IMR-90 (cell line): ENCODE measurements around the gene PTPN4. TPM values are rescaled to one million over a fixed set of nuclear protein-coding genes. Genes with fewer than 3 reads are reported as not detected.

ENCODE experiments used
- ATAC-seq: fragments of 200-7000 bp; cut with Tn5 transposase; 2 replicates; pipeline ENCODE4 v1.9.1; 2020; ENCODE audit warnings: low read depth, mild to moderate bottlenecking, moderate library complexity
- BruUV-seq: library from RNA; stranded (reverse); fragments of 400-500 nt; replicated peaks from 2 replicates; lab custom pipeline; 2021; lab: Mats Ljungman, UMichigan
- CTCF ChIA-PET: fragments of 300-600 bp; formaldehyde crosslinking; extraction: SDS; loops from one replicate; lab custom pipeline; 2021; ENCODE audit warnings: antibody characterized with exemption; lab: Yijun Ruan, JAX
- POLR2A ChIA-PET: fragments of 300-600 bp; sonication (Branson Sonifier 250); formaldehyde crosslinking; loops from one replicate; lab custom pipeline; 2022; ENCODE audit warnings: antibody characterized with exemption; ENCODE audit not compliant: unreplicated experiment; lab: Charles Lee
- DNase-seq: peaks from one replicate; pipeline ENCODE4 v3.0.0; 2013
- H2AFZ ChIP-seq: replicated peaks from 2 replicates; pipeline ENCODE3; 2013; ENCODE audit warnings: low read length, mild to moderate bottlenecking; ENCODE audit not compliant: poor library complexity
- H2AK5ac ChIP-seq: 2 replicates; pipeline ENCODE4 v1.6.1; 2013; ENCODE audit warnings: low read depth, low read length, inconsistent platforms
- H2AK9ac ChIP-seq: replicated peaks from 2 replicates; pipeline ENCODE3; 2013; ENCODE audit warnings: mild to moderate bottlenecking, low read depth, low read length, moderate library complexity; ENCODE audit not compliant: poor library complexity
- H2BK120ac ChIP-seq: 2 replicates; pipeline ENCODE4 v1.6.1; 2013; ENCODE audit warnings: low read depth, low read length, inconsistent platforms
- H2BK15ac ChIP-seq: 3 replicates; pipeline ENCODE4 v1.6.1; 2013; ENCODE audit warnings: low read depth, low read length, inconsistent platforms
- H2BK20ac ChIP-seq: 2 replicates; pipeline ENCODE4 v1.6.1; 2013; ENCODE audit warnings: low read depth, mild to moderate bottlenecking, inconsistent platforms, low read length, moderate library complexity
- H2BK5ac ChIP-seq: 2 replicates; pipeline ENCODE4 v1.6.1; 2013; ENCODE audit warnings: mild to moderate bottlenecking, low read depth, low read length, inconsistent platforms; ENCODE audit not compliant: poor library complexity, severe bottlenecking
- H3K14ac ChIP-seq: replicated peaks from 2 replicates; pipeline ENCODE4 v1.6.1; 2013; ENCODE audit warnings: low read depth, low read length, inconsistent platforms
- H3K18ac ChIP-seq: 2 replicates; pipeline ENCODE4 v1.6.1; 2013; ENCODE audit warnings: low read depth, low read length, control low read depth
- H3K23ac ChIP-seq: 2 replicates; pipeline ENCODE4 v1.6.1; 2013; ENCODE audit warnings: low read depth, low read length, inconsistent platforms
- H3K27ac ChIP-seq: 2 replicates; pipeline ENCODE4 v1.5.1; 2013; ENCODE audit warnings: mild to moderate bottlenecking, control low read depth, low read length; ENCODE audit not compliant: insufficient read depth
- H3K27me3 ChIP-seq: 2 replicates; pipeline ENCODE4 v1.6.1; 2013; ENCODE audit warnings: low read length; ENCODE audit not compliant: control insufficient read depth, insufficient read depth
- H3K36me3 ChIP-seq: 2 replicates; pipeline ENCODE4 v1.6.1; 2013; ENCODE audit warnings: low read length, mixed read lengths; ENCODE audit not compliant: control insufficient read depth, insufficient read depth
- H3K4ac ChIP-seq: 2 replicates; pipeline ENCODE4 v1.6.1; 2013; ENCODE audit warnings: low read depth, low read length, inconsistent platforms
- H3K4me1 ChIP-seq: 2 replicates; pipeline ENCODE4 v1.6.1; 2013; ENCODE audit warnings: low read length, mixed read lengths; ENCODE audit not compliant: control insufficient read depth, insufficient read depth
- H3K4me2 ChIP-seq: 2 replicates; pipeline ENCODE4 v1.6.1; 2013; ENCODE audit warnings: low read depth, mild to moderate bottlenecking, control low read depth, low read length, moderate library complexity
- H3K4me3 ChIP-seq: 2 replicates; pipeline ENCODE4 v1.5.1; 2013; ENCODE audit warnings: low read depth, mild to moderate bottlenecking, control low read depth, low read length, moderate library complexity; ENCODE audit not compliant: insufficient read depth
- H3K56ac ChIP-seq: 2 replicates; pipeline ENCODE4 v1.6.1; 2013; ENCODE audit warnings: low read length, inconsistent platforms; ENCODE audit not compliant: insufficient read depth; ENCODE audit errors: extremely low read depth
- H3K79me1 ChIP-seq, 2 experiments: 2 replicates each; pipeline ENCODE4 v1.6.1; 2013; ENCODE audit warnings: low read length in 2 of 2, inconsistent platforms in 1 of 2, low read depth in 1 of 2
- H3K9ac ChIP-seq: 2 replicates; pipeline ENCODE4 v1.6.1; 2013; ENCODE audit warnings: low read depth, low read length, control low read depth
- H3K9me1 ChIP-seq: 2 replicates; pipeline ENCODE4 v1.6.1; 2013; ENCODE audit warnings: low read length, inconsistent platforms; ENCODE audit not compliant: insufficient read depth
- H3K9me3 ChIP-seq: 2 replicates; pipeline ENCODE4 v1.6.1; 2013; ENCODE audit warnings: low read length; ENCODE audit not compliant: control insufficient read depth, insufficient read depth
- H4K20me1 ChIP-seq: 2 replicates; pipeline ENCODE4 v1.6.1; 2013; ENCODE audit warnings: low read length, inconsistent platforms; ENCODE audit not compliant: insufficient read depth
- H4K5ac ChIP-seq: 2 replicates; pipeline ENCODE4 v1.6.1; 2013; ENCODE audit warnings: mild to moderate bottlenecking, low read depth, low read length, control low read depth
- H4K8ac ChIP-seq, 2 experiments: 2 replicates each; pipeline ENCODE4 v1.6.1; 2013; ENCODE audit warnings: low read depth in 2 of 2, low read length in 2 of 2, control low read depth in 1 of 2, inconsistent platforms in 1 of 2
- H4K91ac ChIP-seq: 2 replicates; pipeline ENCODE4 v1.6.1; 2013; ENCODE audit warnings: low read depth, low read length, inconsistent platforms; ENCODE audit not compliant: insufficient read depth
- BHLHE40 ChIP-seq: fragments of 150-350 bp; IDR thresholded peaks from 2 replicates; pipeline ENCODE4 v1.6.1; 2016; ENCODE audit warnings: mild to moderate bottlenecking, low read depth, low read length
- CEBPB ChIP-seq: IDR thresholded peaks from 2 replicates; pipeline ENCODE4 v1.6.1; 2012; ENCODE audit warnings: low read depth, low read length, improper control_type of control experiment
- CHD1 ChIP-seq: IDR thresholded peaks from 2 replicates; pipeline ENCODE4 v1.6.1; 2012; ENCODE audit warnings: low read depth, low read length, improper control_type of control experiment
- FOS ChIP-seq: fragments of 150-350 bp; IDR thresholded peaks from 2 replicates; pipeline ENCODE4 v1.6.1; 2016; ENCODE audit warnings: low read depth, low read length
- MAFK ChIP-seq: IDR thresholded peaks from 2 replicates; pipeline ENCODE4 v1.6.1; 2012; ENCODE audit warnings: low read depth, low read length, improper control_type of control experiment
- MAZ ChIP-seq: IDR thresholded peaks from 2 replicates; pipeline ENCODE4 v1.6.1; 2012; ENCODE audit warnings: low read depth, mild to moderate bottlenecking, low read length, improper control_type of control experiment, moderate library complexity, borderline replicate concordance
- MXI1 ChIP-seq: IDR thresholded peaks from 2 replicates; pipeline ENCODE4 v1.6.1; 2012; ENCODE audit warnings: low read depth, mild to moderate bottlenecking, low read length, moderate library complexity, borderline replicate concordance
- NFE2L2 ChIP-seq: fragments of 150-350 bp; IDR thresholded peaks from 2 replicates; pipeline ENCODE4 v1.6.1; 2016; ENCODE audit warnings: low read depth, mild to moderate bottlenecking, low read length
- POLR2A ChIP-seq: IDR thresholded peaks from 2 replicates; pipeline ENCODE4 v1.6.1; 2012; ENCODE audit warnings: mild to moderate bottlenecking, low read depth, low read length
- RAD21 ChIP-seq: IDR thresholded peaks from 2 replicates; pipeline ENCODE4 v1.6.1; 2012; ENCODE audit warnings: low read length, improper control_type of control experiment
- RCOR1 ChIP-seq: IDR thresholded peaks from 2 replicates; pipeline ENCODE4 v1.6.1; 2012; ENCODE audit warnings: mild to moderate bottlenecking, low read length, improper control_type of control experiment; ENCODE audit not compliant: insufficient replicate concordance
- SMC3 ChIP-seq: fragments of 150-350 bp; IDR thresholded peaks from 2 replicates; pipeline ENCODE4 v1.6.1; 2016; ENCODE audit warnings: low read depth, mild to moderate bottlenecking, antibody characterized with exemption, low read length, moderate library complexity
- WGBS, 2 experiments: methylation state at CpG; one replicate each; pipeline versions ENCODE4 v1.1.5 to v1.1.7; 2013; ENCODE audit warnings: missing lambda C conversion rate in 2 of 2; ENCODE audit not compliant: insufficient read length in 1 of 2; ENCODE audit errors: extremely low coverage in 2 of 2; 5-methylcytosine and 5-hydroxymethylcytosine counted together
- dilution Hi-C: fragments of 300-500 bp; cut with HindIII; formaldehyde crosslinking; loops from one replicate; pipeline ENCODE4 v1.14.3; 2018; ENCODE audit warnings: low sequenced_read_pairs; ENCODE audit not compliant: unreplicated experiment
- in situ Hi-C: fragments of 300-500 bp; cut with MboI; formaldehyde crosslinking; loops from 3 replicates; pipeline ENCODE4 v1.14.3; 2019; ENCODE audit warnings: low sequenced_read_pairs, inconsistent platforms, mixed read lengths
- intact Hi-C: fragments of 100-400 bp; cut with micrococcal nuclease; formaldehyde crosslinking; loops from 2 replicates; pipeline ENCODE4 v1.10.0; 2022
- polyA plus RNA-seq, 3 experiments: library from polyadenylated mRNA; depleted of rRNA; stranded (reverse); fragments of >200 nt; gene quantifications; 2 replicates each; pipeline ENCODE4 v1.2.3, GENCODE V29; 2012; ENCODE audit warnings: low replicate concordance in 1 of 3
- total RNA-seq: library from RNA; depleted of rRNA; stranded (reverse); fragments of >200 nt; gene quantifications from 2 replicates; pipeline ENCODE4 v1.2.3, GENCODE V29; 2012
- TF ChIP-seq, protein P1 (sequence below): fragments of 150-350 bp; IDR thresholded peaks from 2 replicates; pipeline ENCODE4 v1.6.1; 2016; ENCODE audit warnings: low read depth, mild to moderate bottlenecking, low read length, moderate library complexity, borderline replicate concordance
- TF ChIP-seq, protein P2 (sequence below): fragments of 150-350 bp; IDR thresholded peaks from 2 replicates; pipeline ENCODE4 v1.6.1; 2017; ENCODE audit warnings: mild to moderate bottlenecking, antibody characterized with exemption, low read length, low read depth
- TF ChIP-seq, protein P3 (sequence below): conservative IDR thresholded peaks from 2 replicates; pipeline ENCODE4 v1.5.1; 2012; ENCODE audit warnings: mild to moderate bottlenecking, low read depth, low read length, improper control_type of control experiment

The PTPN4 gene
- total and polyA plus RNA-seq, 2 of the 4 experiments (the other 2 are of a cell fraction): 2.9 to 19.2 TPM

DNA sequence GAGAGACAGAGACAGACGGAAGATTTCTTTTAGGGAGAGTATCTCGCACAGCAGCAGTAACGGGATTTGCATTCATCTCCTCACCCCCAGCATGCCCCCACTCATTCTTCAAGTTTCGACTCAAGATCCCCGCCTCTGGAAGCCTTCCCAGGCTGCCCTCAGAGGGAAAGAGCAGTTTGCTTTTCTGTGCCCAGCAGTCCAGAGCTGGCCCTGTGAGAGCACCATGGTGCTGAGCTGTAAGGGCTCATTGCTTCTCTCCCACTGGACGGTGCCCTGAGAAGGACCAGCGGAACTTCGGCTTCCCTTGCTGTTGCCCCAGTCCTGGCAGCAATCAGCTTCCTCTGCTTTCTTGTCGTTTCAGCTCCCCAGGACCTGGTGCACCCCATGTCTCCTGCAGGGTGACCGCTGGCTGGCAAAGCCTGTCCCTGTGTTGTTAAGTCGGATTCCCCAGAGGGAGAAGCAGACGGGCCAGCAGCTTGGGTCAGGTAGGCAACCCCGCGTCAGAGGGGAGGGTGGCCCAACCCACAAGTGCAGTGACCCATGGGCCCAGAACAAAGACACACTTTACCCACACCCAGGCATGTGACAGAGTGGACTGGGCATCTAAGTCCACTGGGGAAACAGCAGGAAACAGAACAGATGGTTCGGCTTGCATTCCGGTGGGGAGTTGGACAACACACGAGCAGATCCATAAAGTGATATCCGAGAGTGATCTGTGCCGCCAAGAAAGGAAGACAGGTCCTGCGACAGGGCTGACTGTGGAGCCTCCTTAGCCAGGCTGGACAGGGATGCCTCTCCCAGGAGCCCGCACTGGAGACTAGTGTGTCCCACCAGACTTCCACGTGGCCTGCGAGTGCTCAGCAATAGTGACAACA is 44.1 kb upstream of the PTPN4 start:
- Histone ChIP-seq H3K9ac (no peak overlapping the region), H2AK5ac (no peak overlapping the region), H3K27ac (no peak overlapping the region), H3K56ac (no peak overlapping the region), H4K20me1 (no peaks in the 10 kb centered on the region), H4K91ac (no peak overlapping the region), H2AFZ (no peak overlapping the region), H3K9me3 (no peaks in the 10 kb centered on the region), H3K9me1 (0 out of 2 replicates have a peak, but pooled peaks cover 3% of the 10 kb centered on the region), H3K23ac (no peak overlapping the region), H3K4me1 (0 out of 2 replicates have a peak, but pooled peaks cover 3% of the 10 kb centered on the region), H2AK9ac (no peak overlapping the region), H2BK120ac (no peak overlapping the region), H3K27me3 (peaks cover 47% of the 10 kb centered on the region), H3K4me3 (no peak overlapping the region), H3K4me2 (no peak overlapping the region), H3K36me3 (no peaks in the 10 kb centered on the region), H4K8ac (no peak overlapping the region), H2BK5ac (no peak overlapping the region), H2BK20ac (no peak overlapping the region), H4K5ac (no peak overlapping the region), H2BK15ac (no peak overlapping the region), H3K14ac (no peak overlapping the region), H3K79me1 (no peaks in the 10 kb centered on the region), H3K18ac (no peak overlapping the region), H3K4ac (no peak overlapping the region)
- in situ Hi-C loops (no loop called here), dilution Hi-C loops (no loop called here), intact Hi-C loops (no loop called here)
- ChIA-PET POLR2A (no interaction called here), CTCF (interaction anchor here (0.9 kb wide), 1 partner anchor 13 kb away, joined by 3 read pairs; no protein-coding TSS in a partner anchor)
- DNase-seq: no peak
- no TSS peak for BruUV-seq
- WGBS, 2 experiments: 75% methylated on average over 16 of the region's 23 CpGs; no CpG with 5 or more reads in 1 of the 2 experiments
- no peak for ATAC-seq
- no peak for TF ChIP-seq POLR2A
- TF ChIP-seq, protein P1, sequence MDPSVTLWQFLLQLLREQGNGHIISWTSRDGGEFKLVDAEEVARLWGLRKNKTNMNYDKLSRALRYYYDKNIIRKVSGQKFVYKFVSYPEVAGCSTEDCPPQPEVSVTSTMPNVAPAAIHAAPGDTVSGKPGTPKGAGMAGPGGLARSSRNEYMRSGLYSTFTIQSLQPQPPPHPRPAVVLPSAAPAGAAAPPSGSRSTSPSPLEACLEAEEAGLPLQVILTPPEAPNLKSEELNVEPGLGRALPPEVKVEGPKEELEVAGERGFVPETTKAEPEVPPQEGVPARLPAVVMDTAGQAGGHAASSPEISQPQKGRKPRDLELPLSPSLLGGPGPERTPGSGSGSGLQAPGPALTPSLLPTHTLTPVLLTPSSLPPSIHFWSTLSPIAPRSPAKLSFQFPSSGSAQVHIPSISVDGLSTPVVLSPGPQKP: no peak
- no peak for TF ChIP-seq RCOR1
- TF ChIP-seq BHLHE40: no peak
- no peak for TF ChIP-seq CEBPB
- no peak for TF ChIP-seq MAFK
- TF ChIP-seq, protein P2, sequence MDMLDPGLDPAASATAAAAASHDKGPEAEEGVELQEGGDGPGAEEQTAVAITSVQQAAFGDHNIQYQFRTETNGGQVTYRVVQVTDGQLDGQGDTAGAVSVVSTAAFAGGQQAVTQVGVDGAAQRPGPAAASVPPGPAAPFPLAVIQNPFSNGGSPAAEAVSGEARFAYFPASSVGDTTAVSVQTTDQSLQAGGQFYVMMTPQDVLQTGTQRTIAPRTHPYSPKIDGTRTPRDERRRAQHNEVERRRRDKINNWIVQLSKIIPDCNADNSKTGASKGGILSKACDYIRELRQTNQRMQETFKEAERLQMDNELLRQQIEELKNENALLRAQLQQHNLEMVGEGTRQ: no peak
- no peak for TF ChIP-seq CHD1
- TF ChIP-seq, protein P3, sequence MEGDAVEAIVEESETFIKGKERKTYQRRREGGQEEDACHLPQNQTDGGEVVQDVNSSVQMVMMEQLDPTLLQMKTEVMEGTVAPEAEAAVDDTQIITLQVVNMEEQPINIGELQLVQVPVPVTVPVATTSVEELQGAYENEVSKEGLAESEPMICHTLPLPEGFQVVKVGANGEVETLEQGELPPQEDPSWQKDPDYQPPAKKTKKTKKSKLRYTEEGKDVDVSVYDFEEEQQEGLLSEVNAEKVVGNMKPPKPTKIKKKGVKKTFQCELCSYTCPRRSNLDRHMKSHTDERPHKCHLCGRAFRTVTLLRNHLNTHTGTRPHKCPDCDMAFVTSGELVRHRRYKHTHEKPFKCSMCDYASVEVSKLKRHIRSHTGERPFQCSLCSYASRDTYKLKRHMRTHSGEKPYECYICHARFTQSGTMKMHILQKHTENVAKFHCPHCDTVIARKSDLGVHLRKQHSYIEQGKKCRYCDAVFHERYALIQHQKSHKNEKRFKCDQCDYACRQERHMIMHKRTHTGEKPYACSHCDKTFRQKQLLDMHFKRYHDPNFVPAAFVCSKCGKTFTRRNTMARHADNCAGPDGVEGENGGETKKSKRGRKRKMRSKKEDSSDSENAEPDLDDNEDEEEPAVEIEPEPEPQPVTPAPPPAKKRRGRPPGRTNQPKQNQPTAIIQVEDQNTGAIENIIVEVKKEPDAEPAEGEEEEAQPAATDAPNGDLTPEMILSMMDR: no peak
- no peak for TF ChIP-seq RAD21
- TF ChIP-seq SMC3: no peak
- TF ChIP-seq NFE2L2: no peak
- no peak for TF ChIP-seq MXI1
- no peak for TF ChIP-seq MAZ
- no peak for TF ChIP-seq FOS
